K562 treated with DMSO at 1 percent for 24 hours (cell line): ENCODE data around the gene NOP9. TPM values are rescaled to one million over a fixed set of nuclear protein-coding genes. Genes with fewer than 3 reads are reported as not detected.

Source experiments
- total RNA-seq: library from RNA; unstranded; fragments of 300-600 nt; gene quantifications from 2 replicates; pipeline ENCODE4 v1.2.3, GENCODE V29; 2022; ENCODE audit warnings: low read depth; ENCODE audit not compliant: insufficient read depth

NOP9 gene
- total RNA-seq: 9.2 and 10.5 TPM in 2 replicates

GRCh38 chr14:24299255-24300191 is at the start of gene NOP9, which contains the start of gene DHRS1:
TSS of gene NOP9 (plus strand) at chr14:24299850. CDS start at chr14:24299955, 105 bp downstream.
TSS of gene DHRS1 (minus strand) at chr14:24299780. CDS start at chr14:24299106, 674 bp downstream.

GRCh38 chr14:24262821-24263733 is 36.6 kb upstream of the NOP9 start, which contains the start of gene TGM1:
TSS of gene TGM1 (minus strand) at chr14:24263177. CDS start at chr14:24262352, 825 bp downstream.

GRCh38 chr14:24271134-24271833 is 28.4 kb upstream of the NOP9 start, which contains the start of gene RABGGTA:
TSS of gene RABGGTA (minus strand) at chr14:24271597. CDS start at chr14:24271115, 482 bp downstream.

DNA sequence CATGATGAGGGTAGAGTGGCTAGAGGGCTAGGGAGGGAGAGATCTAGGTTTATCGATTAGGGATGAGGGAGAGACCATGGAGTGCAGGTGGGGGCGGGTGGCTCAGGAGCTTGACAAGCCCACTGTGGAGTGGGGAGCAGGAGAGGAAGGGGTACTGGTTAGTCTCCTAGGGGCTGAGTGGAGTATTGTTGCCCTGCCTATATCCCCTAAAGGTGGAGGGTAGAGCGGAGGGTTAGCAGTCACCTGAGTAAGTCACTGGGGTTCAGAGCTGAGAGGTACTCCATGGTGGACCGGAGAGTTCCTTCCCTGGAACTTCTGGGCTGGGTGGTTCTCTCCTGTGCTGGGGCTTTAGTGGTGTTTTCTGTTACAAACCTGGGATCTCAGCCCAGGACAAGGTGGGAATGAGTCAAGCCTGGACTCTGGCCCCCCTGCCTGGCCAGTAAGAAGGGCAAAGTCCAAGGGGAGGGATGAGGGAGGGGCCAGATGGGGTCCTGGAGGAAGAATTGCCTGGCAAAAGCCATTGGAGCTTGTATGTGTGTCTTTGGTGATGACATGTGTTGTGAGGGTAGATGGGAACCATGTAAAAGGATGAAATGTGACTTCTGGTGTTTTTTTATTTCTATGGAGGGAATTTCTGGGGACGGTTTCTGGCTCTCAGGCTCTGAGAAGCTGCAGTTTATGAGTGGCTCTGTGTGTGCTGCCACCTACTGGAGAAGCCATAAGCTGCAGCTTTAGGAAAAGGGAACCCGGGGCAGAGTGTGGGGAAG is 8.1 kb downstream of the NOP9 start, which contains the start of gene CIDEB:
Gene CIDEB (minus strand): TSS at position 403 of the 767 bp plus-strand sequence. CDS start 119 bp downstream, at position 284.

GRCh38 chr14:24309538-24310264 is 10.1 kb downstream of the NOP9 start, which contains the start of gene LTB4R2:
TSS of gene LTB4R2 (plus strand) at chr14:24310140. CDS start at chr14:24310665, 525 bp downstream.

GRCh38 chr14:24310646-24311604 is 11.3 kb downstream of the NOP9 start, which contains the start of gene LTB4R:
TSS of gene LTB4R (plus strand) at chr14:24311502. CDS start at chr14:24315652, 4,150 bp downstream.

DNA sequence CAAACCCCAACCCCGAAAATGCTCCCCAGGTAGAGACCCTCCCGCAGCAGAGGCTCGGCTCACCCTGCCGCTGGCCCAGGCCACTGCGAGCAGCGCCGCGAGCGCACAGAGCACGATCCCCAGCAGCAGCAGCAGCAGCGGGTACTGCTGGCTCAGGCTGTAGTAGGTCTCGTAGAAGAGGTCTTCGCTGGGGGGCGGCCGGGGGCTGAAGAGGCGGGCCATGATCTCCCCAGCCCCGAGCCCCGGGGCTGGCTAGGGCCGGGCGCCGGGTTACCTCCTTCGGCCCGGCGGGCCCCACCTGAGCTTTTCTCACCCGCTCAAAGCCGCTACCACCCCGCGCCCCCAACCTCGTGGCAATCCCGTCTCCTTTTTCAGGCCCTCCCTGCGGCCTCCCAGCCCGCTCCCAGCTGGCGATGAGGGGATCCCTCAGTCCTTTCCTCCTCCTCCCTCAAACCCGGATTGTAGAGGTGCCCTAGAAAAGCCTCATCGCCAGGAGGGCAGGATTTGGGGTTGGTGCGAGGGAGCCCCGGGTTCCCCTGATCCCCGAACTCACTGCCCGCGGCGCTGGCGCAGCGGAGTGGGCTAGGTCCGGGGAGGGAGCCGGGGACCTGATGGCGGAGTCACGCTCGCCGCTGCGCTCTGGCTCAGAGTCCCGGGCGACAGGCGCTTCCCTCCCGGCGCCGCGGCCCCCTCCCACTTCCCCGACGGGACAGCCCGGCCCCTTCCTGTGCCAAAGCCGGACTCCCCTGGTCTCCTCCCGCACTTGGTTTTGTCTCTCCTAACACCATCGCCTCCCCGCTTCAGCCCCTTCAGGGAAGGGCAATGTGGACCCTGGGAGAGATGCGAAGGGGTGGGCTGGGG is 35.0 kb downstream of the NOP9 start, which contains the start of gene ADCY4:
Gene ADCY4 (minus strand): TSS at position 641 of the 861 bp plus-strand sequence. CDS start 419 bp downstream, at position 222.

GRCh38 chr14:24339284-24340151 is 39.9 kb downstream of the NOP9 start, which contains the start of gene RIPK3:
TSS of gene RIPK3 (minus strand) at chr14:24339991. CDS start at chr14:24339826, 165 bp downstream.

Other genes starting within 250 kb of the NOP9 start
- gene CARMIL3, start 247.8 kb upstream of the NOP9 start, total RNA-seq: 0.16 TPM in 1 of 2 replicates, not detected in the other
- gene CPNE6, start 228.3 kb upstream of the NOP9 start, total RNA-seq: not detected in 2 replicates
- gene PCK2, start 205.5 kb upstream of the NOP9 start, total RNA-seq: 150 and 160 TPM in 2 replicates
- gene DCAF11, start 185.1 kb upstream of the NOP9 start, total RNA-seq: 52.3 and 59.5 TPM in 2 replicates
- gene NRL, start 184.9 kb upstream of the NOP9 start, total RNA-seq: 1.6 and 2.8 TPM in 2 replicates
- 0.50 TPM in 1 of 2 replicates, not detected in the other for gene FITM1, start 169.2 kb upstream of the NOP9 start, total RNA-seq
- gene PSME1, start 163.7 kb upstream of the NOP9 start, total RNA-seq: 169 and 181 TPM in 2 replicates
- gene EMC9, start 158.3 kb upstream of the NOP9 start, total RNA-seq: 55.6 TPM in 2 replicates
- gene PSME2, start 153.2 kb upstream of the NOP9 start, total RNA-seq: 119 and 129 TPM in 2 replicates
- gene RNF31, start 152.4 kb upstream of the NOP9 start, total RNA-seq: 34.5 and 41.7 TPM in 2 replicates
- 11.9 and 14.2 TPM in 2 replicates for gene IRF9, start 138.6 kb upstream of the NOP9 start, total RNA-seq
- 1.7 and 2.6 TPM in 2 replicates for gene REC8, start 127.8 kb upstream of the NOP9 start, total RNA-seq
- 16.3 and 21.4 TPM in 2 replicates for gene IPO4, start 111.0 kb upstream of the NOP9 start, total RNA-seq
- gene TM9SF1, start 104.4 kb upstream of the NOP9 start, total RNA-seq: 22.1 and 25.4 TPM in 2 replicates
- 0.96 TPM in 1 of 2 replicates, not detected in the other for gene TSSK4, start 94.2 kb upstream of the NOP9 start, total RNA-seq
- 63.2 and 63.8 TPM in 2 replicates for gene CHMP4A, start 86.4 kb upstream of the NOP9 start, total RNA-seq
- 16.9 and 17.9 TPM in 2 replicates for gene MDP1, start 83.8 kb upstream of the NOP9 start, total RNA-seq
- gene NEDD8, start 67.5 kb upstream of the NOP9 start, total RNA-seq: 144 and 171 TPM in 2 replicates
- gene GMPR2, start 66.9 kb upstream of the NOP9 start, total RNA-seq: 56.8 and 59.4 TPM in 2 replicates
- 21.0 and 28.8 TPM in 2 replicates for gene TINF2, start 57.2 kb upstream of the NOP9 start, total RNA-seq
- 1.5 and 3.1 TPM in 2 replicates for gene TGM1, start 36.7 kb upstream of the NOP9 start, total RNA-seq
- 24.9 and 28.0 TPM in 2 replicates for gene RABGGTA, start 28.3 kb upstream of the NOP9 start, total RNA-seq
- gene DHRS1, start 70 bp upstream of the NOP9 start, total RNA-seq: 41.0 and 43.3 TPM in 2 replicates
- not detected in 2 replicates for gene CIDEB, start 8.1 kb downstream of the NOP9 start, total RNA-seq
- 5.2 and 5.8 TPM in 2 replicates for gene LTB4R2, start 10.3 kb downstream of the NOP9 start, total RNA-seq
- 8.1 and 11.2 TPM in 2 replicates for gene LTB4R, start 11.7 kb downstream of the NOP9 start, total RNA-seq
- not detected in 2 replicates for gene ADCY4, start 35.2 kb downstream of the NOP9 start, total RNA-seq
- 0.35 and 0.89 TPM in 2 replicates for gene RIPK3, start 40.1 kb downstream of the NOP9 start, total RNA-seq
- 1.5 and 1.8 TPM in 2 replicates for gene NFATC4, start 68.3 kb downstream of the NOP9 start, total RNA-seq
- gene NYNRIN, start 99.2 kb downstream of the NOP9 start, total RNA-seq: 1.4 and 1.6 TPM in 2 replicates
- gene CBLN3, start 129.8 kb downstream of the NOP9 start, total RNA-seq: 0.98 and 1.1 TPM in 2 replicates
- 45.0 and 48.5 TPM in 2 replicates for gene KHNYN, start 130.1 kb downstream of the NOP9 start, total RNA-seq
- 74.3 and 80.6 TPM in 2 replicates for gene SDR39U1, start 142.9 kb downstream of the NOP9 start, total RNA-seq
- not detected in 2 replicates for gene CMA1, start 208.4 kb downstream of the NOP9 start, total RNA-seq